ENCODE results near the gene ZMYND11. TPM values are rescaled to one million over a fixed set of nuclear protein-coding genes. Genes with fewer than 3 reads are reported as not detected.

Gene ZMYND11
- total and polyA plus RNA-seq, 9 of the 15 experiments (the other 6 are each of a cell fraction or from before 2014, with no cell fraction given) = 2.7 to 13.8 (median 8.8) TPM

DNA sequence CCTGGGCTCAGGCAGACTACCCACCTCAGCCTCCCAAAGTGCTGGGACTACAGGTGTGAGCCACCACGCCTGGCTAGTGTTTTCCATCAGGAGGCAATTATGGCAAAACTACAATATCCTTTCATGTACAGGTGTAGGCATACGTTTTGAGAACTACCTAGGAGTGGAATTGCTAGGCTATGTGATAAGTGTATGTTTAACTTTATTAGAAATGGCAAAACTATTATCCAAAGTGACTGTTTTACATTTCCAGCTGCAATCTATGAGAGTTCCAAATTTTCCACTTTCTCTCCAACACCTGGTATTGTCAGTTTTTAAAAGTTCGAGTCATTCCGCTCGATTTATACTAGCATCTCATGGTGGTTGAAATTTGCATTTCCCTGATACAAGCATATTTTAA lies 59.0 kb downstream of the ZMYND11 start:
- ChIA-PET CTCF (ENCODE audit: low intra/inter-chr PET ratio) (no interaction called here), POLR2A (no interaction called here)
- Histone ChIP-seq H3K27ac (ENCODE audit: extremely low read depth, low read depth, low read length) (no peak overlapping the region), H3K9me1 (ENCODE audit: control insufficient read depth, insufficient read depth, low read length) (no peaks in the 10 kb centered on the region), H3K27me3 (ENCODE audit: control insufficient read depth in 2 of 2, insufficient read depth in 2 of 2, low read length in 2 of 2) (no peaks in the 10 kb centered on the region; a peak in 1 of 5 replicates), H3K4me2 (ENCODE audit: insufficient read depth, low read length) (no peak overlapping the region), H4K20me1 (replicated peaks; ENCODE audit: control insufficient read depth, insufficient read depth, low read length) (no peaks in the 10 kb centered on the region), H3K79me2 (ENCODE audit: control insufficient read depth, insufficient read depth, low read length) (no peaks in the 10 kb centered on the region), H2AFZ (ENCODE audit: low read depth, low read length) (no peak overlapping the region), H3K9ac (ENCODE audit: insufficient read depth in 1 of 2, low read depth in 2 of 2, low read length in 2 of 2) (no peak overlapping the region), H3K4me1 (replicated peaks in 1 of 2; ENCODE audit: control insufficient read depth in 2 of 2, insufficient read depth in 2 of 2, low read length in 2 of 2) (no peaks in the 10 kb centered on the region), H3K36me3 (ENCODE audit: control insufficient read depth, insufficient read depth, low read length) (no peaks in the 10 kb centered on the region), H3K9me3 (replicated peaks; ENCODE audit: control insufficient read depth, insufficient read depth, low read depth, low read length) (no peaks in the 10 kb centered on the region), H3K4me3 (no peak overlapping the region)
- BruUV-seq (replicated peaks) = no TSS peak
- no peak for TF ChIP-seq ZKSCAN8 (CRISPR knock-in tag; IDR thresholded peaks at IDR 0.05)
- no peak for TF ChIP-seq ZNF354B (CRISPR knock-in tag; IDR thresholded peaks at IDR 0.05)
- TF ChIP-seq BDP1 (IDR thresholded peaks at IDR 0.05; ENCODE audit: insufficient read depth, insufficient read length) = no peak
- no peak for TF ChIP-seq THRB (CRISPR knock-in tag; conservative IDR thresholded peaks at IDR 0.05)
- TF ChIP-seq HMG20B (CRISPR knock-in tag; IDR thresholded peaks at IDR 0.05) = no peak
- in situ Hi-C loops (cut with MboI) = no loop called here
- ATAC-seq (no peak), DNase-seq (ENCODE audit: extremely low read depth in 1 of 4, low spot score in 3 of 4) (no peak), FAIRE-seq (no peak)
- intact Hi-C loops (cut with micrococcal nuclease) = no loop called here
- 64% methylated on average over 5 of the region's 5 CpGs for WGBS (ENCODE audit: insufficient coverage, low coverage, missing lambda C conversion rate)

DNA sequence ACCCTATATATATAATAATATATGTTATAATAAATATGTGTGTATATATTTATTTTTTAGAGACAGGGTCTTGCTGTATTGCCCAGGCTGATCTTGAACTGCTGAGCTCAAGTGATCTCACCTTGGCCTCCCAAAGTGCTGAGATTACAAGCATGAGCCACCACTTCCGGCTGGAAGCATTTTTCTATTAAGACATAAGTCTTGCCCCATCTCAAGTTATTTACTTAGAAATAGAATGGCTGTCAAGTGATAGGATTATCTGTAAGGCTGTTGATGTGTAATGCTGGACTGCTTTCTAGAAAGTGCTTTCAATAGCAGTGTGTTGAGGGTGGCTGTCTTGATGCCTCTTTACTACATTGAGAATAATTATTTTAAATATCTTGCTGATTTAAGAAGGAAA lies 65.2 kb downstream of the ZMYND11 start:
- Histone ChIP-seq H3K9me3 (replicated peaks; ENCODE audit: control insufficient read depth, insufficient read depth, low read depth, low read length) (no peaks in the 10 kb centered on the region), H3K9ac (ENCODE audit: insufficient read depth in 1 of 2, low read depth in 2 of 2, low read length in 2 of 2) (no peak overlapping the region), H3K27ac (ENCODE audit: extremely low read depth, low read depth, low read length) (no peak overlapping the region), H3K4me2 (ENCODE audit: insufficient read depth, low read length) (no peak overlapping the region), H3K9me1 (ENCODE audit: control insufficient read depth, insufficient read depth, low read length) (no peaks in the 10 kb centered on the region), H3K4me1 (replicated peaks in 1 of 2; ENCODE audit: control insufficient read depth in 2 of 2, insufficient read depth in 2 of 2, low read length in 2 of 2) (no peaks in the 10 kb centered on the region), H4K20me1 (replicated peaks; ENCODE audit: control insufficient read depth, insufficient read depth, low read length) (no peaks in the 10 kb centered on the region), H3K36me3 (ENCODE audit: control insufficient read depth, insufficient read depth, low read length) (no peaks in the 10 kb centered on the region), H2AFZ (ENCODE audit: low read depth, low read length) (no peak overlapping the region), H3K4me3 (no peak overlapping the region), H3K27me3 (ENCODE audit: control insufficient read depth in 2 of 2, insufficient read depth in 2 of 2, low read length in 2 of 2) (no peaks in the 10 kb centered on the region; a peak in 1 of 5 replicates), H3K79me2 (ENCODE audit: control insufficient read depth, insufficient read depth, low read length) (no peaks in the 10 kb centered on the region)
- ChIA-PET POLR2A (no interaction called here), CTCF (ENCODE audit: low intra/inter-chr PET ratio) (no interaction called here)
- FAIRE-seq (no peak), DNase-seq (ENCODE audit: extremely low read depth in 1 of 4, low spot score in 3 of 4) (no peak), ATAC-seq (no peak)
- intact Hi-C loops (cut with micrococcal nuclease) (no loop called here), in situ Hi-C loops (cut with MboI) (no loop called here)
- WGBS (ENCODE audit: insufficient coverage, low coverage, missing lambda C conversion rate) = 59% methylated on average over 1 of the region's 1 CpG
- no TSS peak for BruUV-seq (replicated peaks)
- TF ChIP-seq CBFA2T3 (IDR thresholded peaks at IDR 0.05) (no peak), ZNF431 (CRISPR knock-in tag; IDR thresholded peaks at IDR 0.05) (no peak), CTCFL (IDR thresholded peaks at IDR 0.05; ENCODE audit: borderline replicate concordance, insufficient read depth, low read depth, low read length, poor library complexity, severe bottlenecking) (no peak), ZNF384 (IDR thresholded peaks at IDR 0.05; ENCODE audit: low read depth, low read length) (no peak), RB1 (IDR thresholded peaks at IDR 0.05; ENCODE audit: low read depth) (no peak), E2F5 (CRISPR knock-in tag; IDR thresholded peaks at IDR 0.05) (no peak)
- TF ChIP-seq, protein P1, sequence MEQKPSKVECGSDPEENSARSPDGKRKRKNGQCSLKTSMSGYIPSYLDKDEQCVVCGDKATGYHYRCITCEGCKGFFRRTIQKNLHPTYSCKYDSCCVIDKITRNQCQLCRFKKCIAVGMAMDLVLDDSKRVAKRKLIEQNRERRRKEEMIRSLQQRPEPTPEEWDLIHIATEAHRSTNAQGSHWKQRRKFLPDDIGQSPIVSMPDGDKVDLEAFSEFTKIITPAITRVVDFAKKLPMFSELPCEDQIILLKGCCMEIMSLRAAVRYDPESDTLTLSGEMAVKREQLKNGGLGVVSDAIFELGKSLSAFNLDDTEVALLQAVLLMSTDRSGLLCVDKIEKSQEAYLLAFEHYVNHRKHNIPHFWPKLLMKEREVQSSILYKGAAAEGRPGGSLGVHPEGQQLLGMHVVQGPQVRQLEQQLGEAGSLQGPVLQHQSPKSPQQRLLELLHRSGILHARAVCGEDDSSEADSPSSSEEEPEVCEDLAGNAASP (IDR thresholded peaks at IDR 0.05) = no peak

All from K562 (cell line).